H9 (cell line): Measurements from ENCODE around the gene CLEC16A. TPM values are rescaled to one million over a fixed set of nuclear protein-coding genes. Genes with fewer than 3 reads are reported as not detected.

Experiments used
- DNase-seq: peaks from one replicate; pipeline ENCODE4 v3.0.0-alpha.2; 2017
- H2AFZ ChIP-seq: one replicate; pipeline ENCODE4 v1.6.1; 2013; ENCODE audit warnings: mild to moderate bottlenecking, low read length, control low read depth, moderate library complexity
- H2AK5ac ChIP-seq: 2 replicates; pipeline ENCODE4 v1.6.1; 2013; ENCODE audit warnings: low read length, control low read depth, mixed read lengths; ENCODE audit not compliant: insufficient read length
- H2BK120ac ChIP-seq: one replicate; pipeline ENCODE4 v1.6.1; 2013; ENCODE audit warnings: low read depth, mild to moderate bottlenecking, low read length, control low read depth, inconsistent platforms; ENCODE audit not compliant: poor library complexity, severe bottlenecking
- H2BK12ac ChIP-seq: 2 replicates; pipeline ENCODE4 v1.6.1; 2013; ENCODE audit warnings: low read length, control low read depth, mixed read lengths, low read depth; ENCODE audit not compliant: insufficient read length
- H2BK15ac ChIP-seq: 2 replicates; pipeline ENCODE4 v1.6.1; 2013; ENCODE audit warnings: low read depth, low read length, control low read depth
- H2BK20ac ChIP-seq: one replicate; pipeline ENCODE4 v1.6.1; 2013; ENCODE audit warnings: low read depth, mild to moderate bottlenecking, low read length, control low read depth, inconsistent platforms; ENCODE audit not compliant: poor library complexity, severe bottlenecking
- H2BK5ac ChIP-seq: 2 replicates; pipeline ENCODE4 v1.6.1; 2013; ENCODE audit warnings: low read length, control low read depth, mixed read lengths; ENCODE audit not compliant: insufficient read length
- H3K14ac ChIP-seq: 2 replicates; pipeline ENCODE4 v1.6.1; 2013; ENCODE audit warnings: low read length, control low read depth; ENCODE audit not compliant: insufficient read depth
- H3K18ac ChIP-seq: 2 replicates; pipeline ENCODE4 v1.6.1; 2013; ENCODE audit warnings: low read depth, mild to moderate bottlenecking, mixed read lengths, low read length, control low read depth; ENCODE audit not compliant: insufficient read length
- H3K23ac ChIP-seq: 2 replicates; pipeline ENCODE4 v1.6.1; 2013; ENCODE audit warnings: low read length, control low read depth, mixed read lengths, low read depth; ENCODE audit not compliant: insufficient read length
- H3K23me2 ChIP-seq: 2 replicates; pipeline ENCODE4 v1.6.1; 2013; ENCODE audit warnings: low read depth, mild to moderate bottlenecking, mixed read lengths, low read length, control low read depth; ENCODE audit not compliant: insufficient read length, poor library complexity, severe bottlenecking
- H3K27ac ChIP-seq: 2 replicates; pipeline ENCODE4 v1.5.1; 2013; ENCODE audit warnings: low read length, control low read depth, mixed read lengths, low read depth; ENCODE audit not compliant: insufficient read length
- H3K27me3 ChIP-seq: 2 replicates; pipeline ENCODE4 v1.6.1; 2013; ENCODE audit warnings: low read length, control low read depth, inconsistent platforms; ENCODE audit not compliant: insufficient read depth
- H3K4ac ChIP-seq: 2 replicates; pipeline ENCODE4 v1.6.1; 2013; ENCODE audit warnings: low read depth, mild to moderate bottlenecking, control low read depth, inconsistent platforms, low read length, moderate library complexity
- H3K4me1 ChIP-seq: 2 replicates; pipeline ENCODE4 v1.6.1; 2013; ENCODE audit warnings: low read length, control low read depth, inconsistent platforms; ENCODE audit not compliant: insufficient read depth
- H3K4me2 ChIP-seq: 2 replicates; pipeline ENCODE4 v1.6.1; 2013; ENCODE audit warnings: low read length, control low read depth, mixed read lengths; ENCODE audit not compliant: insufficient read length, insufficient read depth
- H3K56ac ChIP-seq: 2 replicates; pipeline ENCODE4 v1.6.1; 2013; ENCODE audit warnings: low read depth, mild to moderate bottlenecking, mixed read lengths, low read length, control low read depth; ENCODE audit not compliant: insufficient read length
- H3K79me1 ChIP-seq: 2 replicates; pipeline ENCODE4 v1.6.1; 2013; ENCODE audit warnings: low read depth, mild to moderate bottlenecking, moderate library complexity, low read length, control low read depth, inconsistent platforms; ENCODE audit not compliant: insufficient read depth, poor library complexity, severe bottlenecking
- H3K79me2 ChIP-seq: 2 replicates; pipeline ENCODE4 v1.6.1; 2013; ENCODE audit warnings: low read length, control low read depth, inconsistent platforms; ENCODE audit not compliant: insufficient read depth
- H3K9ac ChIP-seq: 2 replicates; pipeline ENCODE4 v1.6.1; 2013; ENCODE audit warnings: low read length, control low read depth, mixed read lengths; ENCODE audit not compliant: insufficient read length; ENCODE audit errors: extremely low read depth
- H3K9me3 ChIP-seq: one replicate; pipeline ENCODE4 v1.6.1; 2013; ENCODE audit warnings: low read depth, low read length, inconsistent platforms; ENCODE audit not compliant: control insufficient read depth
- H3T11ph ChIP-seq: one replicate; pipeline ENCODE4 v1.6.1; 2013; ENCODE audit warnings: mild to moderate bottlenecking, low read length, control low read depth, inconsistent platforms
- H4K20me1 ChIP-seq: one replicate; pipeline ENCODE4 v1.6.1; 2013; ENCODE audit not compliant: control insufficient read depth, insufficient read length, insufficient read depth
- H4K5ac ChIP-seq: 2 replicates; pipeline ENCODE4 v1.6.1; 2013; ENCODE audit warnings: low read depth, mild to moderate bottlenecking, mixed read lengths, low read length, control low read depth; ENCODE audit not compliant: insufficient read length
- H4K8ac ChIP-seq: replicated peaks from 2 replicates; pipeline ENCODE4 v1.6.1; 2013; ENCODE audit warnings: low read length, control low read depth, mixed read lengths, low read depth; ENCODE audit not compliant: insufficient read length
- H4K91ac ChIP-seq: 2 replicates; pipeline ENCODE4 v1.6.1; 2013; ENCODE audit warnings: low read depth, mild to moderate bottlenecking, moderate library complexity, mixed read lengths, low read length, control low read depth; ENCODE audit not compliant: insufficient read length
- H3K27ac Mint-ChIP-seq, 3 experiments: 2 replicates in 2 of 3; 3 replicates in 1 of 3; pipeline ENCODE4 v1.8.0; 2020 to 2021; ENCODE audit warnings: mixed read lengths in 3 of 3, mild to moderate bottlenecking in 1 of 3, moderate library complexity in 1 of 3
- H3K27me3 Mint-ChIP-seq: 2 replicates; pipeline ENCODE4 v1.8.0; 2021; ENCODE audit warnings: low read depth, mild to moderate bottlenecking, moderate library complexity, mixed read lengths
- H3K36me3 Mint-ChIP-seq, 3 experiments: 2 replicates in 2 of 3; 3 replicates in 1 of 3; pipeline ENCODE4 v1.8.0; 2020 to 2021; ENCODE audit warnings: low read depth in 3 of 3, mixed read lengths in 3 of 3; ENCODE audit not compliant: insufficient read depth in 1 of 3
- H3K4me1 Mint-ChIP-seq, 2 experiments: 2 replicates each; pipeline ENCODE4 v1.8.0; 2020; ENCODE audit warnings: mixed read lengths in 2 of 2
- H3K4me3 Mint-ChIP-seq, 2 experiments: 2 replicates in 1 of 2; 3 replicates in 1 of 2; pipeline ENCODE4 v1.8.0; 2020 to 2021; ENCODE audit warnings: mild to moderate bottlenecking in 2 of 2, mixed read lengths in 2 of 2, moderate library complexity in 1 of 2
- H3K9me3 Mint-ChIP-seq, 2 experiments: 2 replicates in 1 of 2; 3 replicates in 1 of 2; pipeline ENCODE4 v1.8.0; 2020; ENCODE audit warnings: mild to moderate bottlenecking in 2 of 2, mixed read lengths in 2 of 2, moderate library complexity in 1 of 2
- WGBS: extraction: QIAGEN DNeasy Blood & Tissue Kit; methylation state at CpG from one replicate; pipeline ENCODE4 v1.1.7; 2013; ENCODE audit warnings: missing lambda C conversion rate, low lambda C conversion rate, mixed read lengths; ENCODE audit not compliant: insufficient read length; ENCODE audit errors: extremely low coverage; 5-methylcytosine and 5-hydroxymethylcytosine counted together
- total RNA-seq: library from RNA; stranded (reverse); gene quantifications from 2 replicates; pipeline ENCODE4 v1.2.1, GENCODE V29; 2021
- TF ChIP-seq, protein P1 (sequence below): fragments of 200-600 bp; sonication (generic); conservative IDR thresholded peaks from 3 replicates; pipeline ENCODE4 v1.8.0; 2021; ENCODE audit warnings: antibody characterized with exemption, mild to moderate bottlenecking

CLEC16A gene
- total RNA-seq, 1 experiment from 2014 or later: 15.2 TPM

DNA sequence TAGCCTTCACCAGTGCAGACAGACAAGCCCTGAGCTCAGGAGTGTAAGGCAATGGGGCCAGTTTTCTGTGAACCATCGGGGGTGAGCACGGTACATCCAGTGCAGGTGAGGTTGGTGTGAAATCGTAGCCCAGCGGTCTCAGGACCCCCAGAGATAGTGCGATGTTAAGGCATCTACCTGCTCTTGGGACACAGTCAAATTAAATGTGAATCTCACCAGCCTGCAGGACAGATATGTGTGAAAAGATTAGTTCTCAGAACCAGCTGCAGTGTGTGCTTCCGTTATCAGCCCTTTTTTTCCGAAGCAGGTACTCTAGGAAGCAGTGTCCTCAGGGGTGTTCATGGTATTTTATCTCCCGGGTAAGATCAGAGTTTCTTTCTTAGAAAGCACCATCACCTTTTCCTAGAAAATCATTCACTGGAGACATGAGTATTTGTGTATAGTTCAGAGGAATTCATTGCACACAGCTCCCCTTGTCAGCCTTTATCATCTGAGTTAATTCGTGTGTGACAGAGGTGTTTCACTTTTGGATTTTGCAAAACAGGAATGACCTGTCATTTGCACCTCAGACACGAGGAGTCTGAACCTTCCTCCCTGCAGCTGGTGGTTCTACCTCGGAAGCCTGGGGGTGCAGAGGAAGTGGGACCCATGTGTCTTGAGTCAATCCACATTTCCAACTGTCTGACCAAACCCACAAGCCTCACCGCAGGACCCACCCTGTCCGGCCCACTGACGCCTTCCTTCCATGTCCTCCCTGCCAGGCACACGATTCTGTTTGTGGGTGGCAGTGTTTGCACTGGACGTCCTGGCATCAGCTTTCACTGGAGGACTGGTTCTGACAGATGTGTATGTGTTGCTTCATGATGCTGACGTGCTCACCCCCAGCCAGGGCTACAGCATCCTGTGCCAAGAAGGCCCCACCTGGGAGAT lies 107.8 kb downstream of the CLEC16A start:
- Histone ChIP-seq H3K18ac (no peak overlapping the region), H3T11ph (no peak overlapping the region), H3K56ac (no peak overlapping the region), H3K4me1 (no peaks in the 10 kb centered on the region), H3K4me2 (no peak overlapping the region), H2BK5ac (no peak overlapping the region), H3K9me3 (no peaks in the 10 kb centered on the region), H3K23me2 (no peaks in the 10 kb centered on the region), H3K27me3 (no peaks in the 10 kb centered on the region), H3K4ac (no peak overlapping the region), H3K9ac (no peak overlapping the region), H3K27ac (no peak overlapping the region), H4K5ac (no peak overlapping the region), H2AFZ (no peak overlapping the region), H2BK20ac (no peak overlapping the region), H3K79me1 (no peaks in the 10 kb centered on the region), H4K20me1 (no peaks in the 10 kb centered on the region), H4K91ac (no peak overlapping the region), H2BK120ac (no peak overlapping the region), H2AK5ac (no peak overlapping the region), H3K79me2 (no peaks in the 10 kb centered on the region), H4K8ac (no peak overlapping the region), H3K14ac (no peak overlapping the region), H2BK15ac (no peak overlapping the region), H2BK12ac (no peak overlapping the region), H3K23ac (no peak overlapping the region)
- no peak overlapping the region; a peak in 1 of 7 replicates for H3K27ac Mint-ChIP-seq
- TF ChIP-seq, protein P1, sequence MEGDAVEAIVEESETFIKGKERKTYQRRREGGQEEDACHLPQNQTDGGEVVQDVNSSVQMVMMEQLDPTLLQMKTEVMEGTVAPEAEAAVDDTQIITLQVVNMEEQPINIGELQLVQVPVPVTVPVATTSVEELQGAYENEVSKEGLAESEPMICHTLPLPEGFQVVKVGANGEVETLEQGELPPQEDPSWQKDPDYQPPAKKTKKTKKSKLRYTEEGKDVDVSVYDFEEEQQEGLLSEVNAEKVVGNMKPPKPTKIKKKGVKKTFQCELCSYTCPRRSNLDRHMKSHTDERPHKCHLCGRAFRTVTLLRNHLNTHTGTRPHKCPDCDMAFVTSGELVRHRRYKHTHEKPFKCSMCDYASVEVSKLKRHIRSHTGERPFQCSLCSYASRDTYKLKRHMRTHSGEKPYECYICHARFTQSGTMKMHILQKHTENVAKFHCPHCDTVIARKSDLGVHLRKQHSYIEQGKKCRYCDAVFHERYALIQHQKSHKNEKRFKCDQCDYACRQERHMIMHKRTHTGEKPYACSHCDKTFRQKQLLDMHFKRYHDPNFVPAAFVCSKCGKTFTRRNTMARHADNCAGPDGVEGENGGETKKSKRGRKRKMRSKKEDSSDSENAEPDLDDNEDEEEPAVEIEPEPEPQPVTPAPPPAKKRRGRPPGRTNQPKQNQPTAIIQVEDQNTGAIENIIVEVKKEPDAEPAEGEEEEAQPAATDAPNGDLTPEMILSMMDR: no peak
- no CpG with 5 or more reads among the region's 17 CpGs for WGBS
- H3K9me3 Mint-ChIP-seq: no peaks in the 10 kb centered on the region
- no peaks in the 10 kb centered on the region for H3K27me3 Mint-ChIP-seq
- H3K36me3 Mint-ChIP-seq: peaks cover 0 to 9% (median 4%) of the 10 kb centered on the region in 3 experiments; a peak in 2 of 7 replicates
- H3K4me3 Mint-ChIP-seq: no peak overlapping the region
- no peak for DNase-seq
- H3K4me1 Mint-ChIP-seq: peaks cover 20 to 23% of the 10 kb centered on the region in 2 experiments
